ENCODE data around the gene SIGMAR1. TPM values are rescaled to one million over a fixed set of nuclear protein-coding genes. Genes with fewer than 3 reads are reported as not detected.

Gene SIGMAR1
- total RNA-seq, 1 donor = 15.6 TPM

DNA sequence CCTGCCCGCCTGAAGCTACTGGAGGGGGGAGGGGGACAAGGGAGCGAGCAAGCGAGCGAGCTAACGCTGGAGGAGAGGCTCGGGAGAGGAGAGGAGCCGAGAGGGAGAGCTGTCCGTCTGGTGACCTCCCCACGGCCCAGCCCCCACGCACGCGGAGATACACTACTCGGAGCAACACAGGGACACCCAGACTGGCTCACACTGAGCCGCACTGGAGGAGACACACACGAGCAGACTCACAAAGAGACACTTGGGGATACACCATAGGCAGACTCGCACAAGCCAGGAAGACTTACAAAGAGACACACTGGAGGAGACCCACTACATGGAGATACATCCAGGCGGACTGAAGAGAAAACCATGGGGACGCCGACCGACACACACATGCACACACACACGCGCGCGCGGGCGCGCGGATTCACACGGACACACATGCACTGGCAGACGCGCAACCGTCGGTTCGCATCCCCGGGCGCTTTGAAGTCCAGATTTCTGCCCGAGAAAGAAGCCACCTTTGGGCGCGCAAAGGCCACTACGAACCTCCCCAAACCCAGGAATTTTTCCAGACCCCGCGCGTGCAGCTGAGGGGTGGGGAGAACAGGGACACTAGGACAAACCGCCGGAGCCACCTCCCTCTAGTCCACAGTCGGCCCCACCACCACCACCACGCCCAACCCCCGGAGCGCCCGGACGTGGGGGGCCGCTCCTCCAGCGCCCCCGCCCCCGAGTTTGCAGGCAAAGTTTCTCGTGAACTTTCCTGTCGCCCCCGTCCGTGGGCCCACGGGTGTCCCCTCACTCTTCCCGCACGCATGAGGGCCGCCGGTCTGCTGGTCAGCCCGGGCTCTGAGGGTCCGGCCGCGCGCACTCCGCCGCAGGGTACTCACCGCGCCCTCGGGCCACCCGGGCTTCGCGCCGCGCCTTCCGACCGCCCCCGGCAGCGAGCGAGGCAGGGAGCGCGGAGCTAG is 48.6 kb downstream of the SIGMAR1 start:
- Histone ChIP-seq H3K27me3 (ENCODE audit: insufficient read depth, low read length) (peaks cover 82% of the 10 kb centered on the region), H3K9me3 (ENCODE audit: low read depth, low read length) (no peaks in the 10 kb centered on the region), H3K4me3 (ENCODE audit: low read length) (no peak overlapping the region), H3K4me1 (ENCODE audit: insufficient read depth, low read length) (peaks cover 34% of the 10 kb centered on the region)

DNA sequence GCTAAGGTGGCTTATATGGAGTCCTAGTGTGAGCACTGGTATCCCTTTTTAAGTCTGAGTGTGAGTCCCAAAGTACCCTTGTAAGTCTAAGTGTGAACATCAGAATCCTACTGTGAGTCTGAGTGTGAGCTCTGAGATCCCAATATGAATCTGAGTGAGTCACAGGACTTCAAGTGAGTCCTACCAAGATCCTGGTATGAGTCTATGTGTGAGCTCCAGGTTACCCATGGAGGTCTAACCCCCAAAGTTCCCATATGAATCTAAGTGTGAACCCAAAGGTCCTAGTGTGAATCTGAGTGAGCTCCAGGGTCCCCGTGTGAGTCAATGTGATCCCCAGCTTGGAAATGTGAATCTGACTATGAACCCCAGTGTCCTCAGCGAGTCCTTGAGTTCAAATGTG is 50.3 kb downstream of the SIGMAR1 start:
- Histone ChIP-seq H3K9me3 (ENCODE audit: low read depth, low read length) (no peaks in the 10 kb centered on the region), H3K4me3 (ENCODE audit: low read length) (no peak overlapping the region), H3K27me3 (ENCODE audit: insufficient read depth, low read length) (peaks cover 74% of the 10 kb centered on the region), H3K4me1 (ENCODE audit: insufficient read depth, low read length) (peaks cover 26% of the 10 kb centered on the region)

DNA sequence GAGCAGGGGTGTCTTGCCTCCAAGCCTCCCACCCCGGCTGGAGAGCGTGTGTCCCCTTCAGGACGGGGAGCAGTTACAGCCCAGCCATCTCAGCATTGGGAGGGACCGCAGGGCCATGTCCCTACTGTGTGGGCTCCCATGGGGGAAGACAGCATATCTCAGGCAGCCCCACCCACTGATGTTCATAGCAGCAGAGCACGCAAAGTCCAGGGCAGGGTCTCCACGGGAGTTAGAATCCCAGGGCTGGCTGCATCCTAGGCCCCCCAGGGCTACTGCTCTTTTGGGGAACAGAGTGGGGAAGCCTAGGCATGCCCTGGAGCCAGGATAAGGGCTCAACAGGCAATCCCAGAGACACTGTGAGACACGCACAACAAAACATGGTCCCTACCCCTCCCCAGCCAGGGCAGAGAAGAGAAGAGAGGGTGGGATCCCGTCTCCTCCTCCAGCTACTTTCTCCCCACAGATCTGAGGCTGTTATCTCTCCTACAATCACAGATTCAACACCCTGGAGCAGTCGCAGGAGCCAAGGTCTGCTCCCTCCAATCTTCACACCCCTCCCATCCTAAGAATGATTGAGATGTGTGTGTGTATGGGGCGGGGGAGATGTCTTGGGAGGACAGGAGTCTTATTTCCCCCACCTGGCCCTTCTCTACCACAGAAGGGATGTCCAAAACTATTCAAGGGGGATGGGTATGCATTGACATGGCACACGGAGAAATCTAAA is 51.5 kb downstream of the SIGMAR1 start:
- peaks cover 72% of the 10 kb centered on the region for H3K27me3 ChIP-seq (ENCODE audit: insufficient read depth, low read length)

DNA sequence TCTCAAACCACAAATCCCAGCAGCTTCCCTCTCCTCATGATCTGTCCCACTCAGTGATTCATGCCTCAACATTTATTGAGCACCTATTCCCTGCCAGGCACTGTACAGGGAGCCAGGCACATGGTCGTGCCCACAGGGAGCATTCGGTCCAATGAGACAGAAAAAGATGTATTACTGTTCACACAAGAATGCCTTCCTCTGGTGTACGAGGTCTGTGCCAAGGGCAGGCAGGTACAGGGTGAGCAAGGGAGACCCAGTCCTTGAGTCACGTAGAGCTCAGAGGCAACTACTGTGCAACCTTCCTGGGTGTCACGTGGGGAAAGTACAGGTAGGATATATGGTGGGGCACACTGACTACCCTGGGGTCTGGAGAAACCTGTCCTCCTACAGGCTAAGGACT is 52.6 kb downstream of the SIGMAR1 start:
- H3K4me3 ChIP-seq (ENCODE audit: low read length) = no peak overlapping the region
- no peaks in the 10 kb centered on the region for H3K9me3 ChIP-seq (ENCODE audit: low read depth, low read length)
- peaks cover 3% of the 10 kb centered on the region for H3K4me1 ChIP-seq (ENCODE audit: insufficient read depth, low read length)
- H3K27me3 ChIP-seq (ENCODE audit: insufficient read depth, low read length) = peaks cover 73% of the 10 kb centered on the region

More for the DNA sequence above, 51.5 kb downstream of the SIGMAR1 start:
- Histone ChIP-seq H3K4me3 (ENCODE audit: low read length) (no peak overlapping the region), H3K9me3 (ENCODE audit: low read depth, low read length) (no peaks in the 10 kb centered on the region), H3K4me1 (ENCODE audit: insufficient read depth, low read length) (peaks cover 14% of the 10 kb centered on the region)

Other genes with a start within 250 kb of the SIGMAR1 start
- gene FAM219A, start 179.2 kb downstream of the SIGMAR1 start, total RNA-seq = 2.0 TPM
- gene DNAI1, start 179.0 kb downstream of the SIGMAR1 start, total RNA-seq = not detected
- 0.63 TPM for gene ENHO, start 114.8 kb downstream of the SIGMAR1 start, total RNA-seq
- gene CNTFR, start 48.1 kb downstream of the SIGMAR1 start, total RNA-seq = not detected
- 6.1 TPM for gene RPP25L, start 25.7 kb downstream of the SIGMAR1 start, total RNA-seq
- 43.6 TPM for gene DCTN3, start 17.3 kb downstream of the SIGMAR1 start, total RNA-seq
- not detected for gene ARID3C, start 8.7 kb downstream of the SIGMAR1 start, total RNA-seq
- gene GALT, start 8.9 kb upstream of the SIGMAR1 start, total RNA-seq = 46.4 TPM
- 17.8 TPM for gene IL11RA, start 14.4 kb upstream of the SIGMAR1 start, total RNA-seq
- gene CCL27, start 24.9 kb upstream of the SIGMAR1 start, total RNA-seq = 0.21 TPM
- not detected for gene CCL19, start 53.5 kb upstream of the SIGMAR1 start, total RNA-seq
- not detected for gene CCL21, start 72.3 kb upstream of the SIGMAR1 start, total RNA-seq

All from mononuclear cell (primary cell).